Suprapubic skin (tissue), 4 donors: ENCODE measurements around the gene CAT. TPM values are rescaled to one million over a fixed set of nuclear protein-coding genes. Genes with fewer than 3 reads are reported as not detected.
A peak's percentile ranks its signal among the peaks of the same experiment; 100 is the strongest.

ENCODE experiments used
- DNase-seq, 2 donors: peaks; one replicate each; pipeline ENCODE4 v3.0.0-alpha.2; 2019; ENCODE audit warnings: low spot score in 2 of 2
- H3K27ac ChIP-seq: fragments of 200-600 bp; sonication (generic); one replicate; pipeline ENCODE4 v1.5.1; 2019
- H3K27me3 ChIP-seq: fragments of 200-600 bp; sonication (generic); one replicate; pipeline ENCODE4 v1.5.1; 2019
- H3K36me3 ChIP-seq: fragments of 200-600 bp; sonication (generic); one replicate; pipeline ENCODE4 v1.5.1; 2019
- H3K4me1 ChIP-seq: fragments of 200-600 bp; sonication (generic); one replicate; pipeline ENCODE4 v1.5.1; 2019
- H3K4me3 ChIP-seq: fragments of 200-600 bp; sonication (generic); one replicate; pipeline ENCODE4 v1.5.1; 2019; ENCODE audit warnings: mild to moderate bottlenecking
- H3K9me3 ChIP-seq: fragments of 200-600 bp; sonication (generic); one replicate; pipeline ENCODE4 v1.5.1; 2019
- EP300 ChIP-seq: sonication (generic); formaldehyde crosslinking; IDR thresholded peaks from one replicate; pipeline ENCODE4 v1.6.1; 2017; ENCODE audit warnings: antibody characterized with exemption
- POLR2A ChIP-seq, 2 donors: fragments of 450-650 bp; IDR thresholded peaks; one replicate each; pipeline ENCODE4 v1.6.1; 2017; ENCODE audit warnings: antibody characterized with exemption in 2 of 2, mild to moderate bottlenecking in 2 of 2, moderate library complexity in 2 of 2
- POLR2AphosphoS5 ChIP-seq, 3 donors: sonication (generic); formaldehyde crosslinking; IDR thresholded peaks; one replicate each; pipeline ENCODE4 v1.6.1; 2017; ENCODE audit warnings: antibody characterized with exemption in 3 of 3
- WGBS: methylation state at CpG from one replicate; pipeline ENCODE4 v1.1.5; 2018; 5-methylcytosine and 5-hydroxymethylcytosine counted together
- total RNA-seq, 4 donors: library from RNA; depleted of rRNA; stranded (reverse); fragments of >200 nt; gene quantifications; one replicate each; pipeline ENCODE4 v1.1.0, GENCODE V29; 2016
- TF ChIP-seq, protein P1 (sequence below), 2 donors: fragments of 200-600 bp in 1 of 2; fragments of 450-650 bp in 1 of 2; sonication (generic) in 1 of 2; IDR thresholded peaks; one replicate each; pipeline ENCODE4 v1.5.1; 2016 to 2019; ENCODE audit warnings: antibody characterized with exemption in 2 of 2, mild to moderate bottlenecking in 1 of 2, moderate library complexity in 1 of 2

The CAT gene
- total RNA-seq, 4 donors from 2014 or later: 122 to 193 (median 133) TPM

DNA sequence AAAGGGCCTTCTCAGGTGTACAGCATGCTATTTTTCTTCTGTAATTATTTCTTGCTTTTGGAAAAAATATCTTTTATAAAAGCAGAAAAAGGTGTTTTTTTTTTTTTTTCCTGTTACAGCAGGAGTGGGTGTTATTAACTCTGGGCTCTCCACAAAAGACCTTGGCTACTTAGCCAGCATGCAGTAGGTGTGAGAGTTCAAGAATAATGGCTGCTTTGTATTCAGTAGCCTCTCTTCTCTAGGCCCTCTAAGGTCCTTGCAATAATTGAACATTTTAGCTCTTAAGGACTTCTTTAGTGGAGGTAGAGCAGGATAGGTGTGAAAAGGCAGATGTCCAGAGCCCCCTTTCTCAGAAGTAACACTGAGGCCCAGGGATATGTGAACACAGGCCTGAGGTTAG, 71.5 kb downstream of the CAT start:
- Histone ChIP-seq H3K27ac (no peak overlapping the region), H3K27me3 (no peaks in the 10 kb centered on the region), H3K9me3 (no peaks in the 10 kb centered on the region), H3K4me3 (no peak overlapping the region), H3K36me3 (no peaks in the 10 kb centered on the region), H3K4me1 (peaks cover 4% of the 10 kb centered on the region)
- no peak for TF ChIP-seq POLR2AphosphoS5 (IDR thresholded peaks at IDR 0.05)
- no peak for TF ChIP-seq POLR2A (IDR thresholded peaks at IDR 0.05)
- TF ChIP-seq, protein P1, sequence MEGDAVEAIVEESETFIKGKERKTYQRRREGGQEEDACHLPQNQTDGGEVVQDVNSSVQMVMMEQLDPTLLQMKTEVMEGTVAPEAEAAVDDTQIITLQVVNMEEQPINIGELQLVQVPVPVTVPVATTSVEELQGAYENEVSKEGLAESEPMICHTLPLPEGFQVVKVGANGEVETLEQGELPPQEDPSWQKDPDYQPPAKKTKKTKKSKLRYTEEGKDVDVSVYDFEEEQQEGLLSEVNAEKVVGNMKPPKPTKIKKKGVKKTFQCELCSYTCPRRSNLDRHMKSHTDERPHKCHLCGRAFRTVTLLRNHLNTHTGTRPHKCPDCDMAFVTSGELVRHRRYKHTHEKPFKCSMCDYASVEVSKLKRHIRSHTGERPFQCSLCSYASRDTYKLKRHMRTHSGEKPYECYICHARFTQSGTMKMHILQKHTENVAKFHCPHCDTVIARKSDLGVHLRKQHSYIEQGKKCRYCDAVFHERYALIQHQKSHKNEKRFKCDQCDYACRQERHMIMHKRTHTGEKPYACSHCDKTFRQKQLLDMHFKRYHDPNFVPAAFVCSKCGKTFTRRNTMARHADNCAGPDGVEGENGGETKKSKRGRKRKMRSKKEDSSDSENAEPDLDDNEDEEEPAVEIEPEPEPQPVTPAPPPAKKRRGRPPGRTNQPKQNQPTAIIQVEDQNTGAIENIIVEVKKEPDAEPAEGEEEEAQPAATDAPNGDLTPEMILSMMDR (IDR thresholded peaks at IDR 0.05): no peak
- no peak for TF ChIP-seq EP300
- DNase-seq: no peak

DNA sequence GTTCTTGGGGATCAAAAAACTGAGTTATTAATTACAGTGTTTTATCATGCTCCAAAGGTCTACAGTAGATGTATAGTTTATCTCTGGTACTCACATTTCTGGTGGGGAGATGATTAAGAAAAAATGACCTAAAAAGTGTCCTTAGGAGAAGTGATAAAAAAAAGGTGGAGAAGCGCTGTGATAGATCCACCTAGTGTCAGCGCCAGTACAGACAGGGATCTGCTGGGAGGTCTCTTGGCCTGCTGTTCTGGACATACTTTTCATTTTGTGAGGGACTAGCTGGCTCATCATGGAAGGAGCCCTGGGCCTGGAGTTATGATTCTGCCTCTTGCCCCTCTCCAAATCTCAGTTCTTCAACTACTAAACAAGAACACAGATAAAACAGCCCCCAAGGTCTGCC, 71.9 kb downstream of the CAT start:
- H3K27ac ChIP-seq: no peak overlapping the region
- H3K36me3 ChIP-seq: no peaks in the 10 kb centered on the region
- WGBS: 98% methylated on average over 2 of the region's 2 CpGs

GRCh38 chr11:34512840-34513681, 74.3 kb downstream of the CAT start:
- H3K4me1 ChIP-seq: peaks cover 4% of the 10 kb centered on the region
- no peaks in the 10 kb centered on the region for H3K9me3 ChIP-seq
- no peak overlapping the region for H3K4me3 ChIP-seq
- peak overlapping the region; percentile 51 for H3K27ac ChIP-seq
- TF ChIP-seq EP300 (no peak), POLR2AphosphoS5 (IDR thresholded peaks at IDR 0.05) (no peak), POLR2A (IDR thresholded peaks at IDR 0.05) (no peak)
- TF ChIP-seq, protein P1 (IDR thresholded peaks at IDR 0.05): peak; percentile 31 to 71
- 68% methylated on average over 24 of the region's 24 CpGs for WGBS
- H3K27me3 ChIP-seq: no peaks in the 10 kb centered on the region
- no peak for DNase-seq
- no peaks in the 10 kb centered on the region for H3K36me3 ChIP-seq

More for the DNA sequence above, 71.9 kb downstream of the CAT start:
- no peaks in the 10 kb centered on the region for H3K9me3 ChIP-seq
- TF ChIP-seq POLR2A (IDR thresholded peaks at IDR 0.05) (no peak), POLR2AphosphoS5 (IDR thresholded peaks at IDR 0.05) (no peak), EP300 (no peak)
- TF ChIP-seq, protein P1 (IDR thresholded peaks at IDR 0.05): no peak
- no peaks in the 10 kb centered on the region for H3K27me3 ChIP-seq
- no peak overlapping the region for H3K4me3 ChIP-seq
- H3K4me1 ChIP-seq: peaks cover 4% of the 10 kb centered on the region
- DNase-seq: no peak

GRCh38 chr11:34513682-34514449, 75.1 kb downstream of the CAT start, which contains the start of gene ELF5:
Gene ELF5, minus strand, starts transcription at chr11:34513794. Its CDS starts 8,045 bp downstream, at chr11:34505749.
- H3K36me3 ChIP-seq: no peaks in the 10 kb centered on the region
- H3K9me3 ChIP-seq: no peaks in the 10 kb centered on the region
- H3K4me3 ChIP-seq: no peak within 1 kb of the TSS
- WGBS: 86% methylated on average over 17 of the region's 17 CpGs
- no peaks in the 10 kb centered on the region for H3K27me3 ChIP-seq
- H3K27ac ChIP-seq: peak within 1 kb of the TSS; percentile 51
- DNase-seq: no peak
- TF ChIP-seq EP300 (no peak), POLR2AphosphoS5 (IDR thresholded peaks at IDR 0.05) (no peak), POLR2A (IDR thresholded peaks at IDR 0.05) (no peak)
- TF ChIP-seq, protein P1 (IDR thresholded peaks at IDR 0.05): no peak
- H3K4me1 ChIP-seq: peaks cover 4% of the 10 kb centered on the region

- H3K4me1 ChIP-seq: peaks cover 4% of the 10 kb centered on the region
- no peak for DNase-seq
- H3K27ac ChIP-seq: no peak overlapping the region
- TF ChIP-seq, protein P1 (IDR thresholded peaks at IDR 0.05): no peak
- TF ChIP-seq POLR2AphosphoS5 (IDR thresholded peaks at IDR 0.05) (no peak), POLR2A (IDR thresholded peaks at IDR 0.05) (no peak), EP300 (no peak)
- no peak overlapping the region for H3K4me3 ChIP-seq
- no peaks in the 10 kb centered on the region for H3K27me3 ChIP-seq
- WGBS: 90% methylated on average over 7 of the region's 7 CpGs
- H3K9me3 ChIP-seq: no peaks in the 10 kb centered on the region
- H3K36me3 ChIP-seq: no peaks in the 10 kb centered on the region
These were observed 75.9 kb downstream of the CAT start for GRCh38 chr11:34514597-34514996.
